Pancreas (tissue), 10 donors: Measurements from ENCODE around the gene SERPINB10. TPM values are rescaled to one million over a fixed set of nuclear protein-coding genes. Genes with fewer than 3 reads are reported as not detected.

Source experiments
- ATAC-seq, 4 donors: fragments of 200-7000 bp; cut with Tn5 transposase; one replicate each; pipeline versions ENCODE4 v1.8.0 to v1.9.1; 2020; ENCODE audit warnings: mild to moderate bottlenecking in 4 of 4, moderate library complexity in 4 of 4
- DNase-seq, 6 donors: peaks; one replicate each; pipeline ENCODE4 v3.0.0-alpha.2; 2020
- FAIRE-seq: peaks from 2 replicates; lab custom pipeline; 2012; peaks lifted over from hg19 to GRCh38; lab: Jason Lieb, UNC
- H3K27ac ChIP-seq, 4 donors: fragments of 200-600 bp; sonication (generic); 1 replicate in 3 of 4; 2 replicates in 1 of 4; pipeline versions ENCODE4 v1.5.0 to v1.8.0; 2020
- H3K27me3 ChIP-seq, 4 donors: fragments of 200-600 bp; one replicate each; pipeline ENCODE4 v1.8.0; 2021
- H3K36me3 ChIP-seq, 3 donors: fragments of 200-600 bp; sonication (generic) in 1 of 3; one replicate each; pipeline versions ENCODE4 v1.5.0 to v1.8.0; 2020 to 2021
- H3K4me1 ChIP-seq, 3 donors: fragments of 200-600 bp; one replicate each; pipeline ENCODE4 v1.8.0; 2021
- H3K4me3 ChIP-seq, 4 donors: fragments of 200-600 bp; sonication (generic) in 2 of 4; one replicate each; pipeline versions ENCODE4 v1.5.0 to v1.8.0; 2020 to 2021
- H3K9me3 ChIP-seq, 4 donors: fragments of 200-600 bp; one replicate each; pipeline ENCODE4 v1.8.0; 2021
- WGBS, 2 donors: extraction: QIAGEN DNeasy Blood & Tissue Kit; methylation state at CpG; one replicate each; pipeline ENCODE4 v1.1.7; 2013; 5-methylcytosine and 5-hydroxymethylcytosine counted together
- intact Hi-C, 3 donors: fragments of 100-400 bp; cut with DNase I; formaldehyde crosslinking; loops; one replicate each; pipeline versions ENCODE4 v1.11.1 to v1.14.2; 2022
- polyA plus RNA-seq, 2 donors: library from polyadenylated mRNA; stranded (reverse); fragments of 200-250 nt; gene quantifications; one replicate each; pipeline ENCODE4 v1.2.3, GENCODE V29; 2013
- total RNA-seq, 6 donors: library from RNA; stranded (reverse); fragmentation: NEBNext Ultra II Directional in 4 of 6; extraction: Animal tissue kit (Norgen Biotek cat#: 25700) in 4 of 6; gene quantifications; one replicate each; pipeline versions ENCODE4 v1.2.1 to v1.2.4, GENCODE V29; 2021 to 2023
- TF ChIP-seq, protein P1 (sequence below), 4 donors: fragments of 200-600 bp; sonication (generic) in 3 of 4; IDR thresholded peaks; one replicate each; pipeline versions ENCODE4 v1.5.0 to v1.8.0; 2021; ENCODE audit warnings: antibody characterized with exemption in 4 of 4
- donor health status: healthy with polysubstance abuse.
- donor health status: DM: no; HTN: no; CAD: no; lungs with moderate emphysema.
- donor health status: DM: no; HTN: no; CAD: no.
- donor health status: control.
- donor health status: control.
- donor health status: Bipolar disorder and iron deficiency.
- donor health status: DM: yes; HTN: yes; CAD: no.
- donor health status: DM: no; HTN: no; CAD: no.
- donor health status: DM: no; HTN: no; CAD: no.
- donor health status: DM: yes; HTN: yes; CAD: no.

The SERPINB10 gene
- total and polyA plus RNA-seq, 8 donors, result not detected

GRCh38 chr18:63969942-63970808 lies 62.4 kb downstream of the SERPINB10 start, which contains the start of gene SERPINB8:
Gene SERPINB8, plus strand, starts transcription at chr18:63970081. Its CDS starts 8,228 bp downstream, at chr18:63978309.
- FAIRE-seq, result no peak
- WGBS, 2 donors, result 0 to 1% methylated on average over 42 to 62 of the region's 62 CpGs
- intact Hi-C loops, result no loop called here

GRCh38 chr18:63970809-63971205 lies 63.0 kb downstream of the SERPINB10 start:
- peak overlapping the region; percentile 94 to 99 (median 98) for H3K27ac ChIP-seq
- peaks cover 0 to 7% (median 6%) of the 10 kb centered on the region in 3 donors for H3K4me1 ChIP-seq
- TF ChIP-seq, protein P1, sequence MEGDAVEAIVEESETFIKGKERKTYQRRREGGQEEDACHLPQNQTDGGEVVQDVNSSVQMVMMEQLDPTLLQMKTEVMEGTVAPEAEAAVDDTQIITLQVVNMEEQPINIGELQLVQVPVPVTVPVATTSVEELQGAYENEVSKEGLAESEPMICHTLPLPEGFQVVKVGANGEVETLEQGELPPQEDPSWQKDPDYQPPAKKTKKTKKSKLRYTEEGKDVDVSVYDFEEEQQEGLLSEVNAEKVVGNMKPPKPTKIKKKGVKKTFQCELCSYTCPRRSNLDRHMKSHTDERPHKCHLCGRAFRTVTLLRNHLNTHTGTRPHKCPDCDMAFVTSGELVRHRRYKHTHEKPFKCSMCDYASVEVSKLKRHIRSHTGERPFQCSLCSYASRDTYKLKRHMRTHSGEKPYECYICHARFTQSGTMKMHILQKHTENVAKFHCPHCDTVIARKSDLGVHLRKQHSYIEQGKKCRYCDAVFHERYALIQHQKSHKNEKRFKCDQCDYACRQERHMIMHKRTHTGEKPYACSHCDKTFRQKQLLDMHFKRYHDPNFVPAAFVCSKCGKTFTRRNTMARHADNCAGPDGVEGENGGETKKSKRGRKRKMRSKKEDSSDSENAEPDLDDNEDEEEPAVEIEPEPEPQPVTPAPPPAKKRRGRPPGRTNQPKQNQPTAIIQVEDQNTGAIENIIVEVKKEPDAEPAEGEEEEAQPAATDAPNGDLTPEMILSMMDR (IDR thresholded peaks at IDR 0.05), result no peak
- peak overlapping the region; percentile 59 to 91 (median 82) for H3K4me3 ChIP-seq
- no peaks in the 10 kb centered on the region for H3K36me3 ChIP-seq
- no peaks in the 10 kb centered on the region for H3K9me3 ChIP-seq
- DNase-seq (peak in 5 of 6 donors; percentile 27 to 69 (median 42)), FAIRE-seq (no peak), ATAC-seq (peak; percentile 29 to 57 (median 42))
- H3K27me3 ChIP-seq, result no peaks in the 10 kb centered on the region
- intact Hi-C loops, result no loop called here
- 29 to 32% methylated on average over 18 of the region's 18 CpGs for WGBS, 2 donors

More at GRCh38 chr18:63969942-63970808, 62.4 kb downstream of the SERPINB10 start, which contains the start of gene SERPINB8:
- Histone ChIP-seq H3K9me3 (no peaks in the 10 kb centered on the region), H3K27me3 (no peaks in the 10 kb centered on the region), H3K27ac (peak within 1 kb of the TSS; percentile 94 to 99 (median 98)), H3K4me3 (peak within 1 kb of the TSS; percentile 59 to 91 (median 82)), H3K4me1 (peaks cover 0 to 7% (median 6%) of the 10 kb centered on the region in 3 donors), H3K36me3 (no peaks in the 10 kb centered on the region)
- TF ChIP-seq, protein P1 (IDR thresholded peaks at IDR 0.05), result no peak
- peak; percentile 91 to 95 (median 92) for DNase-seq
- peak; percentile 96 to 99 (median 97) for ATAC-seq

GRCh38 chr18:63971320-63972001 lies 63.7 kb downstream of the SERPINB10 start:
- intact Hi-C loops, result no loop called here
- DNase-seq (no peak), FAIRE-seq (no peak), ATAC-seq (no peak)
- Histone ChIP-seq H3K4me3 (peak overlapping the region in 1 of 4 donors; percentile 73), H3K36me3 (no peaks in the 10 kb centered on the region), H3K27ac (peak overlapping the region; percentile 94 to 99 (median 98)), H3K9me3 (no peaks in the 10 kb centered on the region), H3K27me3 (no peaks in the 10 kb centered on the region), H3K4me1 (peaks cover 0 to 7% (median 6%) of the 10 kb centered on the region in 3 donors)
- TF ChIP-seq, protein P1 (IDR thresholded peaks at IDR 0.05), result no peak
- 82 to 89% methylated on average over 13 of the region's 13 CpGs for WGBS, 2 donors

DNA sequence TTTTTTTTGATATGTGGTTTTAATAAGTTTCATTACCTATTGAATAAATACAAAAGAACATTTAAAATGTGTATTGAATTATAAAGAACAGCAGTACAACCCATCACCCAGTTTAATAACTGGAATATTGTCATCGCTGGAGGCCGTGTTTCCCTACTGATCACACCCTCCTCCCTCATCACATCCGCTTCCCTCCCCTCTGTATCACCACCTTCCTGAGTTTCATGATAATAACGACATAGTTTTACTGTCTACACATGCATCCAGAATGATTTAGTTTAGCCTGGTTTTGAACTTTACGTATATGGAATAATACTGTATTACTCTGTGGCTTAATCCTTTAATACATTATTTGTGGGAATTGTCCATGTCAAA lies 64.2 kb downstream of the SERPINB10 start:
- ATAC-seq, result no peak
- H3K27ac ChIP-seq, result no peak overlapping the region
- H3K4me1 ChIP-seq, result peaks cover 0 to 7% (median 6%) of the 10 kb centered on the region in 3 donors
- TF ChIP-seq, protein P1 (IDR thresholded peaks at IDR 0.05), result no peak
- intact Hi-C loops, result no loop called here
- 85 to 93% methylated on average over 5 of the region's 5 CpGs for WGBS, 2 donors
- H3K9me3 ChIP-seq, result no peaks in the 10 kb centered on the region
- no peaks in the 10 kb centered on the region for H3K36me3 ChIP-seq
- no peaks in the 10 kb centered on the region for H3K27me3 ChIP-seq
- DNase-seq, result no peak
- no peak overlapping the region for H3K4me3 ChIP-seq
- FAIRE-seq, result no peak
